C4-2B (cell line): ENCODE results near the gene CROCC.

Source experiments
- ZFX ChIP-seq: fragments of 450-650 bp; IDR thresholded peaks from 2 replicates; pipeline ENCODE4 v1.6.1; 2017
- TF ChIP-seq, protein P1 (sequence below): fragments of 450-650 bp; conservative IDR thresholded peaks from 2 replicates; pipeline ENCODE4 v1.5.1; 2017; ENCODE audit warnings: mild to moderate bottlenecking

DNA sequence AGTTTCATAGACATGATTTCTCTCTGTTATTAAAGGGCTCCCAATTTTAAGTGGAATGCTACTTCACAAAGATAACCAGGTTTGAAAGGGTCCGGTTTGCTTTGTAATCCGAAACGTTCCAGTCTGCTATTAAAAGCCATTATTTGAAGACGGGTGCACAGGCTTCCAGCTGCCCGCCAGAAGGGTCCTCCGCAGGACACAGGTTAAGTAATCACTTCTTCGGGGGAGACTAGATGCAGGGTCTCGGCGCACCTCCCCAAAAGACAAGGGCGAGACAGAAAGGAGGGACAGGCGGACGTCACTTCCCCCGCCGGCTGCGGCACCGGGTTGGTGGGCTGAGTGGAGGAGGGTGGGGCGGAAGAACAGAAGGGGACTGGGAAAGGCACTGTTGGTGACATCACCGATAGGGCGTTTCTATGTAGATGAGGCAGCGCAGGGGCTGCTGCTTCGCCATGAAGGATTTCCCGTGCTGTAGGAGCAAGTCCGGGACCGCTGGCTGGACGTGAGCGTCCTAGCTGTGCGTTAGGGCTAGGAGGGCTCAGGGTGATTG lies 17.1 kb upstream of the CROCC start:
- TF ChIP-seq, protein P1, sequence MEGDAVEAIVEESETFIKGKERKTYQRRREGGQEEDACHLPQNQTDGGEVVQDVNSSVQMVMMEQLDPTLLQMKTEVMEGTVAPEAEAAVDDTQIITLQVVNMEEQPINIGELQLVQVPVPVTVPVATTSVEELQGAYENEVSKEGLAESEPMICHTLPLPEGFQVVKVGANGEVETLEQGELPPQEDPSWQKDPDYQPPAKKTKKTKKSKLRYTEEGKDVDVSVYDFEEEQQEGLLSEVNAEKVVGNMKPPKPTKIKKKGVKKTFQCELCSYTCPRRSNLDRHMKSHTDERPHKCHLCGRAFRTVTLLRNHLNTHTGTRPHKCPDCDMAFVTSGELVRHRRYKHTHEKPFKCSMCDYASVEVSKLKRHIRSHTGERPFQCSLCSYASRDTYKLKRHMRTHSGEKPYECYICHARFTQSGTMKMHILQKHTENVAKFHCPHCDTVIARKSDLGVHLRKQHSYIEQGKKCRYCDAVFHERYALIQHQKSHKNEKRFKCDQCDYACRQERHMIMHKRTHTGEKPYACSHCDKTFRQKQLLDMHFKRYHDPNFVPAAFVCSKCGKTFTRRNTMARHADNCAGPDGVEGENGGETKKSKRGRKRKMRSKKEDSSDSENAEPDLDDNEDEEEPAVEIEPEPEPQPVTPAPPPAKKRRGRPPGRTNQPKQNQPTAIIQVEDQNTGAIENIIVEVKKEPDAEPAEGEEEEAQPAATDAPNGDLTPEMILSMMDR: no peak
- no peak for TF ChIP-seq ZFX
